WTC11 (cell line): ENCODE measurements around the gene CFAP97.

Source experiments
- CREB1 ChIP-seq: sonication (generic); formaldehyde crosslinking; IDR thresholded peaks from 2 replicates; pipeline ENCODE4 v1.8.0; 2023; ENCODE audit warnings: mild to moderate bottlenecking, missing genetic modification reagents
- GABPB1 ChIP-seq: sonication (generic); formaldehyde crosslinking; IDR thresholded peaks from 2 replicates; pipeline ENCODE4 v1.8.1; 2023; ENCODE audit warnings: mild to moderate bottlenecking, missing genetic modification reagents
- ZNF121 ChIP-seq: sonication (generic); formaldehyde crosslinking; IDR thresholded peaks from 2 replicates; pipeline ENCODE4 v1.8.0; 2023; ENCODE audit warnings: missing genetic modification reagents
- TF ChIP-seq, protein P1 (sequence below): sonication (generic); formaldehyde crosslinking; IDR thresholded peaks from 2 replicates; pipeline ENCODE4 v1.8.1; 2022; ENCODE audit warnings: mild to moderate bottlenecking, moderate library complexity, missing genetic modification reagents
- TF ChIP-seq, protein P2 (sequence below): fragments of 200-600 bp; IDR thresholded peaks from 2 replicates; pipeline ENCODE4 v1.8.0; 2022; ENCODE audit warnings: antibody characterized with exemption
- TF ChIP-seq, protein P3 (sequence below): sonication (generic); formaldehyde crosslinking; IDR thresholded peaks from 2 replicates; pipeline ENCODE4 v1.8.1; 2022; ENCODE audit warnings: low read depth, mild to moderate bottlenecking, moderate library complexity, missing genetic modification reagents, borderline replicate concordance

DNA sequence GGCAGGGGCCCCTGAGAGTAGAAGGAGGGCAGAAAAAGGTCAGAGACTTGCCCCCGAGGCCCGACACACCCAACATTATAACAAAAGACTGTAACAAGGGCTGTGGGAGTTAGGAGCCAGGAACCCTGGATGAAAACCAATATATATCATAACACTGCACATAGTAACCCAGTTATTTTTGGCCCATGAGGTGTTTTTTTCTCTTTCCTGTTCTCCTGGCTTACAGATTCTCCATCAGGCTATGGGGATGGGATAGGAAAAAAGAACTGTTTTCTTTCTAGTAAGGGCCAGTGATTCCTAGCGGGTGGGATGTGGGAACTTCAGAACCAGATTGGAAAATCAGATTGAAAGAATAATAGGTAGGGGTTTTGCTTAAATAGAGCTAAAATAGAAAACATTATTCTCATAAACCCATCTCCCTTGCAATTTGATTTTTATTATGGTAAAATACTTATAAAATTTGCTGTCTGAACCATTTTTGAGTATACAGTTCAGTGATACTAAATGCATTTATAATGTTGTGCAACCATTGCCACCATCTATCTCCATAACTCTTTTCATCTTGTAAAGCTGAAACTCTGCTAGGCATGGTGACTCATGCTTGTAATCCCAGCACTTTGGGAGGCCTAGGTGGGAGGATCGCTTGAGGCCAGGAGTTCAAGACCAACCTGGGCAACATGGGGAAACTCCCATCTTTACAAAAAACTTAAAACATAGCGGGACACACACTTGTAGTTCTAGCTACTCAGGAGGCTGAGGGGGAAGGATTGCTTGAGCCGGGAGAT, 39.1 kb upstream of the CFAP97 start:
- TF ChIP-seq ZNF121 (CRISPR knock-in tag) (no peak), CREB1 (CRISPR knock-in tag) (no peak), GABPB1 (CRISPR knock-in tag) (no peak)
- TF ChIP-seq, protein P1, sequence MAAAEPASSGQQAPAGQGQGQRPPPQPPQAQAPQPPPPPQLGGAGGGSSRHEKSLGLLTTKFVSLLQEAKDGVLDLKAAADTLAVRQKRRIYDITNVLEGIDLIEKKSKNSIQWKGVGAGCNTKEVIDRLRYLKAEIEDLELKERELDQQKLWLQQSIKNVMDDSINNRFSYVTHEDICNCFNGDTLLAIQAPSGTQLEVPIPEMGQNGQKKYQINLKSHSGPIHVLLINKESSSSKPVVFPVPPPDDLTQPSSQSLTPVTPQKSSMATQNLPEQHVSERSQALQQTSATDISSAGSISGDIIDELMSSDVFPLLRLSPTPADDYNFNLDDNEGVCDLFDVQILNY, result no peak
- TF ChIP-seq, protein P2, sequence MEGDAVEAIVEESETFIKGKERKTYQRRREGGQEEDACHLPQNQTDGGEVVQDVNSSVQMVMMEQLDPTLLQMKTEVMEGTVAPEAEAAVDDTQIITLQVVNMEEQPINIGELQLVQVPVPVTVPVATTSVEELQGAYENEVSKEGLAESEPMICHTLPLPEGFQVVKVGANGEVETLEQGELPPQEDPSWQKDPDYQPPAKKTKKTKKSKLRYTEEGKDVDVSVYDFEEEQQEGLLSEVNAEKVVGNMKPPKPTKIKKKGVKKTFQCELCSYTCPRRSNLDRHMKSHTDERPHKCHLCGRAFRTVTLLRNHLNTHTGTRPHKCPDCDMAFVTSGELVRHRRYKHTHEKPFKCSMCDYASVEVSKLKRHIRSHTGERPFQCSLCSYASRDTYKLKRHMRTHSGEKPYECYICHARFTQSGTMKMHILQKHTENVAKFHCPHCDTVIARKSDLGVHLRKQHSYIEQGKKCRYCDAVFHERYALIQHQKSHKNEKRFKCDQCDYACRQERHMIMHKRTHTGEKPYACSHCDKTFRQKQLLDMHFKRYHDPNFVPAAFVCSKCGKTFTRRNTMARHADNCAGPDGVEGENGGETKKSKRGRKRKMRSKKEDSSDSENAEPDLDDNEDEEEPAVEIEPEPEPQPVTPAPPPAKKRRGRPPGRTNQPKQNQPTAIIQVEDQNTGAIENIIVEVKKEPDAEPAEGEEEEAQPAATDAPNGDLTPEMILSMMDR, result no peak
- TF ChIP-seq, protein P3, sequence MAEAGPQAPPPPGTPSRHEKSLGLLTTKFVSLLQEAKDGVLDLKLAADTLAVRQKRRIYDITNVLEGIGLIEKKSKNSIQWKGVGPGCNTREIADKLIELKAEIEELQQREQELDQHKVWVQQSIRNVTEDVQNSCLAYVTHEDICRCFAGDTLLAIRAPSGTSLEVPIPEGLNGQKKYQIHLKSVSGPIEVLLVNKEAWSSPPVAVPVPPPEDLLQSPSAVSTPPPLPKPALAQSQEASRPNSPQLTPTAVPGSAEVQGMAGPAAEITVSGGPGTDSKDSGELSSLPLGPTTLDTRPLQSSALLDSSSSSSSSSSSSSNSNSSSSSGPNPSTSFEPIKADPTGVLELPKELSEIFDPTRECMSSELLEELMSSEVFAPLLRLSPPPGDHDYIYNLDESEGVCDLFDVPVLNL (CRISPR knock-in tag), result no peak
